Fibroblast of pulmonary artery (primary cell): Measurements from ENCODE around the gene TGFB1I1.
"Not testable (repeated sequence)": the region's sequence is repeated elsewhere in the genome, so short reads cannot be mapped to it uniquely, and the experiment has no call there.

Experiments
- DNase-seq: peaks from one replicate; pipeline ENCODE4 v3.0.0-alpha.2; 2010; ENCODE audit warnings: low read depth
- H3K4me3 ChIP-seq: replicated peaks from 2 replicates; pipeline ENCODE4 v1.5.1; 2011; ENCODE audit warnings: low read depth, mild to moderate bottlenecking, control low read depth, low read length, moderate library complexity
- TF ChIP-seq, protein P1 (sequence below): IDR thresholded peaks from 2 replicates; pipeline ENCODE4 v1.5.1; 2011; ENCODE audit warnings: mild to moderate bottlenecking, control low read depth, low read length, inconsistent platforms; ENCODE audit errors: missing control alignments

Gene TGFB1I1

DNA sequence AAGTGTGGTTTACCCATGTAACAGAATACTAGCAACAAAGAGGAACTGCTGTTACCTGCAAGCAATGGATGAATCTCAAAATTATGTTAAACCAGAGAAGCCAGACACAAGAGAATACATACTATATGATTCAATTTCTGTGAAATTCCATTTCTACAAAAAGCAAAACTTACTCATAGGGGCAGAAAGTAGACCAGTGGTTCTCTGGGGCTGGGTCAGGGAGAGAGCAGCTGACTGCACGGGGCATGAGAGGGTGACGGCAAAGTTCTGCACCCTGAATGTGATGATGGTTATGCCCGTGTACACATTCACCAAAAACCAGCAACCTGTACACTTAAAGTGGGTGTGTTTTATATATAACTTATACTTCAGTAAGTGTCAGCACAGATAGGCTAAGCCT, 32.4 kb upstream of the TGFB1I1 start:
- DNase-seq = no peak
- TF ChIP-seq, protein P1, sequence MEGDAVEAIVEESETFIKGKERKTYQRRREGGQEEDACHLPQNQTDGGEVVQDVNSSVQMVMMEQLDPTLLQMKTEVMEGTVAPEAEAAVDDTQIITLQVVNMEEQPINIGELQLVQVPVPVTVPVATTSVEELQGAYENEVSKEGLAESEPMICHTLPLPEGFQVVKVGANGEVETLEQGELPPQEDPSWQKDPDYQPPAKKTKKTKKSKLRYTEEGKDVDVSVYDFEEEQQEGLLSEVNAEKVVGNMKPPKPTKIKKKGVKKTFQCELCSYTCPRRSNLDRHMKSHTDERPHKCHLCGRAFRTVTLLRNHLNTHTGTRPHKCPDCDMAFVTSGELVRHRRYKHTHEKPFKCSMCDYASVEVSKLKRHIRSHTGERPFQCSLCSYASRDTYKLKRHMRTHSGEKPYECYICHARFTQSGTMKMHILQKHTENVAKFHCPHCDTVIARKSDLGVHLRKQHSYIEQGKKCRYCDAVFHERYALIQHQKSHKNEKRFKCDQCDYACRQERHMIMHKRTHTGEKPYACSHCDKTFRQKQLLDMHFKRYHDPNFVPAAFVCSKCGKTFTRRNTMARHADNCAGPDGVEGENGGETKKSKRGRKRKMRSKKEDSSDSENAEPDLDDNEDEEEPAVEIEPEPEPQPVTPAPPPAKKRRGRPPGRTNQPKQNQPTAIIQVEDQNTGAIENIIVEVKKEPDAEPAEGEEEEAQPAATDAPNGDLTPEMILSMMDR = no peak
- no peak overlapping the region for H3K4me3 ChIP-seq

DNA sequence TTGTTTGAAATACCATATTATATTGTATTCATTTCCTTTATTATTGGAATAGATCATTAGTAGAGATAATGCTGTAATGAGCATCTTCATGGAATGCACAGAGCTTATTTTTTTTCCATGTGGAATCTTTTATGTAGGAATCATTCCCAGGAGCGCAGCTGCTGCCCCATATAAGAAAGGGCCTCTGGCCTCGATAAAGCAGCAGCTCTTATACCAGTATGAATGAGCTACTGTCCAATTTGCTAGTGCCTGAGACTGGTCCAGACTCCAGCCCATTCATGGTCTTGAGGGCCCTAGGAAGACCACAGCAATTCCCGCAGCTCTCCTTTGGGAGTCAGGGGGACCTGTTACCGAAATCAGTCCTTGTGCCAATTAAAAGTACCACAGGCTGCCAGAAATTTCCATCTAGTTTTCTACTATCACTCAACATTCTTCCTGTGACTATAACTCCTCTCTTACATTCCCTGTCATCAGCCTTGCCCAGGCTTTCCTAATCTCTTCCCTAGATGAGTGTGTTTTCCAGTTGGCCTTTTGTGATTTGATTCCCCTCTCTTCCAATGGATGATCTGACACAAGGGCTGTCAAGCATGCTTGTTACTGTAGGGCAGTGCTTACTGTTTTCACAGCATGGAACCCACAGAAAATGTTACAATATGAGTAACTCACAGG, 31.3 kb upstream of the TGFB1I1 start:
- no peak overlapping the region for H3K4me3 ChIP-seq
- TF ChIP-seq, protein P1 = no peak
- no peak for DNase-seq

DNA sequence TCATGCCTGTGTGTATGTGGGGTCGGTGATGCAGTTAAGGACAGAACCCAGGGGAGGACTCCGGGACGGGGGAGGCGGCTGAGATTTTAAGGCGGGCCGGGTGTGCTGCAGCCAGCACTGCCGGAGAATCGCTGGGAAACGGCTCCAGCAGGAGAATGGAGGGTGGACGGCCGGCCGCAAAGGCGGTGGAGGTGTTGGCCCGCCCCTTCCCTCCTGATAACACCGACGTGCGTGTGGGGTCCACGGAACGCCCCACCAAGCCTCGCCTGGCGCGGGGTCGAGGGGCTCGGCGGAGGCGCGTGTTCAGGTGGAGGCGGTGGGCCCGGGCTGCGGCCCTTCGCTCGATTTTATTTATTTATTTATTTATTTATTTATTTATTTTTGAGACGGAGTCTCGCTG, 30.0 kb upstream of the TGFB1I1 start:
- peak overlapping the region; percentile 74 for H3K4me3 ChIP-seq
- no peak for DNase-seq
- TF ChIP-seq, protein P1 = no peak

DNA sequence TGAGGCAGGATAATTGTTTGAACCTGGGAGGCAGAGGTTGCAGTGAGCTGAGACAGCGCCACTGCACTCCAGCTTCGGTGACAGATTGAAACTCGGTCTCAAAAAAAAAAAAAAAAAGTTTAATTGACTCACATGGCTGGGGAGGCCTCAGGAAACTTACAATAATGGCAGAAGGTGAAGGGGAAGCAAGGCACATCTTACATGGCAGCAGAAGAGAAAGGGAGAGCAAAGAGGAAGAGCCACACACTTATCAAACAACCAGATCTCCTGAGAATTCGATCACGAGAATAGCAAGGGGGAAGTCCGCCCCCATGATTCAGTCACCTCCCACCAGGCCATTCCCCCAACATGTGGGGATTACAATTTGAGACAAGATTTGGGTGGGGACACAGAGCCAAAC, 26.0 kb upstream of the TGFB1I1 start:
- not testable (repeated sequence) for H3K4me3 ChIP-seq, DNase-seq

DNA sequence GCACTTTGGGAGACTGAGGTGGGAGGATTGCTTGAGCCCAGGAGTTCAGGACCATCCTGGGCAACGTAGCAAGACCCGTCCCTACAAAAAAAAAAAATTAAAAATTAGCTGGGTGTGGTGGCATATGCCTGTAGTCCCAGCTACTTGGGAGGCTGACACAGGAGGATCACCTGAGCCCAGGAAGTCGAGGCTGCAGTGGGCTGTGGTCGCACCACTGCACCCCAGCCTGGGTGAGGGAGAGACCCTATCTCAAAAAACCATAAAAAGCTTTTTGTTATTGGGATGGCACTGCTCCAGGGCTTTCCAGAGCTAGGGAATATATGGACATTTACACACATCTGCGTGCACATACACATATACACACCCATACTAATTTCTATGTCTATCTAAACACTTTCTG, 20.8 kb upstream of the TGFB1I1 start:
- TF ChIP-seq, protein P1 = no peak
- no peak for DNase-seq
- H3K4me3 ChIP-seq = no peak overlapping the region

DNA sequence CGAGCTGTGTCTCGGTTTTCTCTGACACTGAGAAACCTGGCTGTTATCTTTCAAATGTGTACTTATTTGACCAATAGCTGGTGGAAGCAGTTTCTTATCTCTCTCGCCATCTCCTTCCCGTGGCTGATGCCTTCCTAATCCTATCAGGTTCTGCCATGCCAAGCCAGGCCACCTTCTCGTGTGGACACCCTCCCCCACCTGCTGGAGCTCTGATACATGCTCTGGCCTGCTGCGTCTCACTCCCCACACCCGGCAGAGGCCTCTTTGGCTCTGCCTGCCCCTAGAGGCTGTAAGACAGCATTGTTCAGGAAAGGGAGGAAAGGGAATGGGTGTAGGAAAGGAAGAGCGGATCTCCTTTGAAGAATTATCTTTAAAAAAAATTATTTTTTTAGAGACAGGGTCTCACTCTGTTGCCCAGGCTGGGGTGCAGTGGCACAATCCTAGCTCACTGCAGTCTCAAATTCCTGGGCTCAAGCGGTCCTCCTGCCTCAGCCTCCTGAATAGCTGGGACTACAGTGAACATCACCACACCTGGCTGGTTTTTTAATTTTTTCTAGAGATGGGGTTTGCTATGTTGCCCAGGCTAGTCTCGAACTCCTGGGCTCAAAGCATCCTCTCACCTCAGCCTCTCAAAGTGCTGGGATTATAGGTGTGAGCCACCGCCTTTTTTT, 20.1 kb upstream of the TGFB1I1 start:
- DNase-seq = peak; percentile 73
- TF ChIP-seq, protein P1 = peak; percentile 81
- no peak overlapping the region for H3K4me3 ChIP-seq

DNA sequence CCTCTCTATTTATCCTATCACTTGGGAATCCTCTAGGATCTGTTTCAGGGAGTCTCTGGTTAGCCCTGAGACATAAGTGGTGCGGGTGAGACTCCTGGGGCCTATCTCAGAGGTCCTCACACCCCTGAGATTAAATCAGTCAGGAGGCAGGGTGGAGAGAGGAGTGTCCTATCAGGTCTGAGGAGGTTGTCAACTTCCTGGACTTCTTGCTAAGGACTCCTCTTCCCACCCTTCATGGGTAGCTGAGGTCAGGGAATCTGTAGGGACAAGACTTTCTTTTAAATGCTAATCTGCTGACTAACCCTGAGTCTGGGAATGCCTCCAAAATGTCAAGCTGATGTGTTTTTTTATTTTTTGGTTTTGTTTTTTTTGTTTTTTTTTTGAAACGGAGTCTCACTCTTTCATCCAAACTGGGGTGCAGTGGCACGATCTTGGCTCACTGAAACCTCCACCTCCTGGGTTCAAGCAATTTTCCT, 19.3 kb upstream of the TGFB1I1 start:
- TF ChIP-seq, protein P1 = no peak
- DNase-seq = peak; percentile 92
- no peak overlapping the region for H3K4me3 ChIP-seq
